PC-3 (cell line): ENCODE results near the gene GNAZ. TPM values are rescaled to one million over a fixed set of nuclear protein-coding genes. Genes with fewer than 3 reads are reported as not detected.

ENCODE experiments used
- ATAC-seq: fragments of 200-7000 bp; cut with Tn5 transposase; 2 replicates; pipeline ENCODE4 v1.9.1; 2020; ENCODE audit warnings: mild to moderate bottlenecking, moderate library complexity
- BruUV-seq: library from RNA; stranded (reverse); fragments of 400-500 nt; replicated peaks from 2 replicates; lab custom pipeline; 2021; lab: Mats Ljungman, UMichigan
- CTCF ChIA-PET: fragments of 300-600 bp; sonication (Branson Sonifier 250); formaldehyde crosslinking; loops from one replicate; lab custom pipeline; 2022; ENCODE audit warnings: antibody characterized with exemption; lab: Charles Lee
- POLR2A ChIA-PET: fragments of 300-600 bp; sonication (Branson Sonifier 250); formaldehyde crosslinking; loops from one replicate; lab custom pipeline; 2022; ENCODE audit warnings: antibody characterized with exemption; ENCODE audit not compliant: unreplicated experiment; lab: Charles Lee
- DNase-seq: peaks from one replicate; pipeline ENCODE4 v3.0.0-alpha.2; 2015
- H2AFZ ChIP-seq: fragments of 300-600 bp; sonication (generic); 2 replicates; pipeline ENCODE4 v1.6.0; 2016; ENCODE audit warnings: antibody characterized with exemption, low read length
- H3F3A ChIP-seq: fragments of 300-600 bp; sonication (generic); one replicate; pipeline ENCODE4 v1.6.0; 2017; ENCODE audit warnings: antibody characterized with exemption, low read length, control low read depth, mild to moderate bottlenecking; ENCODE audit not compliant: unreplicated experiment
- H3K27ac ChIP-seq: fragments of 300-600 bp; sonication (generic); 2 replicates; pipeline ENCODE4 v1.5.1; 2016; ENCODE audit warnings: mild to moderate bottlenecking, low read length
- H3K27me3 ChIP-seq: fragments of 300-600 bp; sonication (generic); 2 replicates; pipeline ENCODE4 v1.6.1; 2016; ENCODE audit warnings: low read length, mixed read lengths
- H3K36me3 ChIP-seq: fragments of 300-600 bp; sonication (generic); 2 replicates; pipeline ENCODE4 v1.6.1; 2016; ENCODE audit warnings: low read depth, mixed run types, low read length, mixed read lengths
- H3K4me1 ChIP-seq: fragments of 300-600 bp; sonication (generic); 2 replicates; pipeline ENCODE4 v1.5.1; 2016; ENCODE audit warnings: low read length; ENCODE audit not compliant: insufficient read depth
- H3K4me2 ChIP-seq: fragments of 300-600 bp; sonication (generic); 2 replicates; pipeline ENCODE4 v1.6.0; 2016; ENCODE audit warnings: low read length
- H3K4me3 ChIP-seq: fragments of 300-600 bp; sonication (generic); 2 replicates; pipeline ENCODE4 v1.5.1; 2016; ENCODE audit warnings: mild to moderate bottlenecking, low read length, mixed read lengths
- H3K79me2 ChIP-seq: fragments of 300-600 bp; sonication (generic); 2 replicates; pipeline ENCODE4 v1.6.1; 2017; ENCODE audit warnings: low read length, mixed read lengths
- H3K9ac ChIP-seq: fragments of 300-600 bp; sonication (generic); 2 replicates; pipeline ENCODE4 v1.6.0; 2016; ENCODE audit warnings: mild to moderate bottlenecking, low read length
- H3K9me2 ChIP-seq: fragments of 300-600 bp; sonication (generic); replicated peaks from 2 replicates; pipeline ENCODE4 v1.6.1; 2016; ENCODE audit warnings: mixed run types, low read length, mixed read lengths
- H3K9me3 ChIP-seq: fragments of 300-600 bp; sonication (generic); 2 replicates; pipeline ENCODE4 v1.6.1; 2016; ENCODE audit warnings: low read length, mixed read lengths
- H4K20me1 ChIP-seq: fragments of 300-600 bp; sonication (generic); 2 replicates; pipeline ENCODE4 v1.6.1; 2016; ENCODE audit warnings: low read length, mixed read lengths
- EZH2 ChIP-seq: fragments of 300-600 bp; sonication (generic); IDR thresholded peaks from one replicate; pipeline ENCODE4 v1.6.1; 2017; ENCODE audit warnings: antibody characterized with exemption, mild to moderate bottlenecking, low read length; ENCODE audit not compliant: unreplicated experiment
- EZH2phosphoT487 ChIP-seq: fragments of 300-600 bp; sonication (generic); IDR thresholded peaks from 2 replicates; pipeline ENCODE4 v1.6.1; 2018; ENCODE audit warnings: mild to moderate bottlenecking, antibody characterized with exemption, low read length, borderline replicate concordance
- intact Hi-C: fragments of 100-400 bp; cut with micrococcal nuclease; formaldehyde crosslinking; loops from 2 replicates; pipeline ENCODE4 v1.9.0; 2023
- total RNA-seq: library from RNA; depleted of rRNA; stranded (reverse); fragments of >200 nt; gene quantifications from 2 replicates; pipeline ENCODE4 v1.2.3, GENCODE V29; 2014
- TF ChIP-seq, protein P1 (sequence below): fragments of 300-600 bp; sonication (generic); conservative IDR thresholded peaks from 2 replicates; pipeline ENCODE4 v1.5.1; 2017; ENCODE audit warnings: antibody characterized with exemption, low read depth, mild to moderate bottlenecking, low read length

The GNAZ gene
- total RNA-seq, 1 experiment from 2014 or later, result 14.4 TPM

DNA sequence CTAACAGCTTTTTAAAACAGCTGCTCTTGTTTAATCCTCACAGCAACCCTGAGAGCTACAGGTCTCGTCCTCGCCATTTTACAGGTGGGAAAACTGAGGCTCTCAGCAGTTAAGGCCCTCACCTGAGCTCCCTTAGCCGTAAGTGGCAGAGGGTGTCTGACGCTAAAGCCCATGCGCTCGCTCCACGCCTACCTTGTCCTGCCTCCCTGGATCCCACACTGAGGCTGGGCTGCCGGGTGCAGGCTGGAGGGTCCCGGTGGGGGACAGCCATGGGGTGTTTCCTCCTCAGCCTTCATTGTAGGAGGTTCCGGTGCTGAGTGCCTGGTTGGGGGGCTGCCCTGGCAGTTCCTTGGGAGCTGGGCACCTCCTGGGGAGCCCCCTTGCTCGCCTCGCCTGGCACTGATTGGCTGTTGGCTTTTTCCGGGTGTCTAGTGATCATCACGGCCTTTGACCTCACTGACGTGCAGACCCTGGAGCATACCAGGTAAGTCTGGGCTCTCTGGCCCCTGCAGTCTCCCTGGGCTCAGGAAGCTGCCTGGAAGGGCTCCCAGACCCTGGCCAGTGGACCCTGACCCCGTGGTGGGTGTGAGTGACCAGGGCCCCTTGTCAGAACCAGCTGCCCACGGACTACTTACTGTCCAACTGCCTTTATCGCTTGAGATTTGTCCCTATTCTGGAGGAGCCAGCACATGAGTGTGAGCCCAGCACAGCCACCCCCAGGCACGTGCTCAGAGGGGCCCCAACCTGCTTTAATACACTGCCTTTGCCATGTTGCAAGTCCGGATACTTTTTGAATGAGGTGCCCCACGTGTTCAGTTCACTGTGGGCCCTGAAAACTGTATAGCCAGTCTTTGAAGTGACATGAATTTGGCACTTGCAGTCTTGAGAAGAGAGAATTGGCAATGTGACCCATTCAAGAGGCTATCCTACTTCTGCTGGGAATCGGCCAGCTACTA, 87.5 kb downstream of the GNAZ start:
- Histone ChIP-seq H3K36me3 (no peaks in the 10 kb centered on the region), H3K4me2 (no peak overlapping the region), H3K9me3 (no peaks in the 10 kb centered on the region), H3K9ac (no peak overlapping the region), H3K27me3 (no peaks in the 10 kb centered on the region), H3K27ac (no peak overlapping the region), H2AFZ (no peak overlapping the region), H3K4me1 (no peaks in the 10 kb centered on the region), H3K9me2 (no peaks in the 10 kb centered on the region), H3F3A (no peaks in the 10 kb centered on the region), H3K79me2 (no peaks in the 10 kb centered on the region), H3K4me3 (no peak overlapping the region), H4K20me1 (no peaks in the 10 kb centered on the region)
- intact Hi-C loops, result no loop called here
- DNase-seq, result no peak
- no peak for ATAC-seq
- TF ChIP-seq EZH2 (no peak), EZH2phosphoT487 (no peak)
- TF ChIP-seq, protein P1, sequence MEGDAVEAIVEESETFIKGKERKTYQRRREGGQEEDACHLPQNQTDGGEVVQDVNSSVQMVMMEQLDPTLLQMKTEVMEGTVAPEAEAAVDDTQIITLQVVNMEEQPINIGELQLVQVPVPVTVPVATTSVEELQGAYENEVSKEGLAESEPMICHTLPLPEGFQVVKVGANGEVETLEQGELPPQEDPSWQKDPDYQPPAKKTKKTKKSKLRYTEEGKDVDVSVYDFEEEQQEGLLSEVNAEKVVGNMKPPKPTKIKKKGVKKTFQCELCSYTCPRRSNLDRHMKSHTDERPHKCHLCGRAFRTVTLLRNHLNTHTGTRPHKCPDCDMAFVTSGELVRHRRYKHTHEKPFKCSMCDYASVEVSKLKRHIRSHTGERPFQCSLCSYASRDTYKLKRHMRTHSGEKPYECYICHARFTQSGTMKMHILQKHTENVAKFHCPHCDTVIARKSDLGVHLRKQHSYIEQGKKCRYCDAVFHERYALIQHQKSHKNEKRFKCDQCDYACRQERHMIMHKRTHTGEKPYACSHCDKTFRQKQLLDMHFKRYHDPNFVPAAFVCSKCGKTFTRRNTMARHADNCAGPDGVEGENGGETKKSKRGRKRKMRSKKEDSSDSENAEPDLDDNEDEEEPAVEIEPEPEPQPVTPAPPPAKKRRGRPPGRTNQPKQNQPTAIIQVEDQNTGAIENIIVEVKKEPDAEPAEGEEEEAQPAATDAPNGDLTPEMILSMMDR, result no peak
- ChIA-PET CTCF (no interaction called here), POLR2A (no interaction called here)
- no TSS peak for BruUV-seq

DNA sequence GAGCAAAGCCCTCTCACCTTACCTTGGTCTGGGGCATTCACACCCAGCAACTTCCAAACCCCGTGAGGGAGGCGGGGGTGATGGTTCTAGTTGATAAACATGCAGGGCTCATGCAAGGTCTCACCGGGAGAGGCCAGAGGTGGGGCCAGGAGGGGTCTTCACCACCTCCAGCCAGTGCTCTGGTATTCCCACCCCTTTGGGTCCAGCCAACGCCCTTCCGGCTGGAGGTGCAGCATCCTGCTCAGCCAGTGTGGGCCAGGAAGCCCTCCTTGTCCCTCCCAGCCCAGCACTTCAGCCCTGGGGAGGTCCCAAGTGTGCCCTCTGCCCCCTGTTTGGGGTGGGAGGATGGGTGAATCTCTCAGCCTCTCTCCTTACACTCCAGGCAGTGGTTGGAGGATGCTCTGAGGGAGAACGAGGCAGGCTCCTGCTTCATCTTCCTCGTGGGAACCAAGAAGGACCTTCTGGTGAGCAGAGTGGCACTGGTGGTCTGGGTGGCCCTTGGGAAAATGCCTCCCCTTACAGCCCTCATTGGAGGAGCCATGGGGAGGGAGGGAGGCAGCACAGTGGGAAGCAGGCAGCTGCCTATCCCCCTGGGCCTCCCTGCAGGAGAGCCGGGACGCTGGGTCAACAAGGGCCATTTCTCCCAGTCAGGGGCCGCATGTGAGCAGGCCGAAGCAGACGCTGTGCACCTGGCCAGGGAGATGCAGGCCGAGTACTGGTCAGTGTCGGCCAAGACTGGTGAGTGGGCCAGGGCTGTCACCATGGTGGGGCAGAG, 88.4 kb downstream of the GNAZ start:
- H3K4me3 ChIP-seq, result no peak overlapping the region
- no peak overlapping the region for H3K27ac ChIP-seq
- ATAC-seq, result no peak
- ChIA-PET CTCF (no interaction called here), POLR2A (no interaction called here)
- H2AFZ ChIP-seq, result no peak overlapping the region
- no TSS peak for BruUV-seq
- no peaks in the 10 kb centered on the region for H3K9me2 ChIP-seq
- H3K9ac ChIP-seq, result no peak overlapping the region
- no peaks in the 10 kb centered on the region for H3K79me2 ChIP-seq
- H3F3A ChIP-seq, result no peaks in the 10 kb centered on the region
- no peaks in the 10 kb centered on the region for H3K9me3 ChIP-seq
- TF ChIP-seq, protein P1, result no peak
- TF ChIP-seq EZH2phosphoT487 (no peak), EZH2 (no peak)
- H3K27me3 ChIP-seq, result no peaks in the 10 kb centered on the region
- H3K36me3 ChIP-seq, result no peaks in the 10 kb centered on the region
- H3K4me1 ChIP-seq, result no peaks in the 10 kb centered on the region
- DNase-seq, result no peak
- intact Hi-C loops, result no loop called here
- no peaks in the 10 kb centered on the region for H4K20me1 ChIP-seq
- H3K4me2 ChIP-seq, result no peak overlapping the region
